OCI-LY3 (cell line): ENCODE measurements around the gene LPP.
"Not testable (repeated sequence)": the region's sequence is repeated elsewhere in the genome, so short reads cannot be mapped to it uniquely, and the experiment has no call there.

Experiments
- CTCF ChIP-seq: fragments of 200-600, 300-600 bp; sonication (generic); IDR thresholded peaks from 2 replicates; pipeline ENCODE4 v1.5.1; 2014; ENCODE audit warnings: antibody characterized with exemption, low read length, low read depth
- EZH2phosphoT487 ChIP-seq: fragments of 200-600 bp; shearing (Covaris generic); IDR thresholded peaks from 2 replicates; pipeline ENCODE4 v1.6.1; 2018; ENCODE audit warnings: antibody characterized with exemption, mixed run types, low read depth

GRCh38 chr3:188613721-188614120, 459.8 kb downstream of the LPP start:
- TF ChIP-seq CTCF, EZH2phosphoT487: not testable (repeated sequence)
